ENCODE measurements around the gene ATG9A.
A peak's percentile ranks its signal among the peaks of the same experiment; 100 is the strongest.

The ATG9A gene

DNA sequence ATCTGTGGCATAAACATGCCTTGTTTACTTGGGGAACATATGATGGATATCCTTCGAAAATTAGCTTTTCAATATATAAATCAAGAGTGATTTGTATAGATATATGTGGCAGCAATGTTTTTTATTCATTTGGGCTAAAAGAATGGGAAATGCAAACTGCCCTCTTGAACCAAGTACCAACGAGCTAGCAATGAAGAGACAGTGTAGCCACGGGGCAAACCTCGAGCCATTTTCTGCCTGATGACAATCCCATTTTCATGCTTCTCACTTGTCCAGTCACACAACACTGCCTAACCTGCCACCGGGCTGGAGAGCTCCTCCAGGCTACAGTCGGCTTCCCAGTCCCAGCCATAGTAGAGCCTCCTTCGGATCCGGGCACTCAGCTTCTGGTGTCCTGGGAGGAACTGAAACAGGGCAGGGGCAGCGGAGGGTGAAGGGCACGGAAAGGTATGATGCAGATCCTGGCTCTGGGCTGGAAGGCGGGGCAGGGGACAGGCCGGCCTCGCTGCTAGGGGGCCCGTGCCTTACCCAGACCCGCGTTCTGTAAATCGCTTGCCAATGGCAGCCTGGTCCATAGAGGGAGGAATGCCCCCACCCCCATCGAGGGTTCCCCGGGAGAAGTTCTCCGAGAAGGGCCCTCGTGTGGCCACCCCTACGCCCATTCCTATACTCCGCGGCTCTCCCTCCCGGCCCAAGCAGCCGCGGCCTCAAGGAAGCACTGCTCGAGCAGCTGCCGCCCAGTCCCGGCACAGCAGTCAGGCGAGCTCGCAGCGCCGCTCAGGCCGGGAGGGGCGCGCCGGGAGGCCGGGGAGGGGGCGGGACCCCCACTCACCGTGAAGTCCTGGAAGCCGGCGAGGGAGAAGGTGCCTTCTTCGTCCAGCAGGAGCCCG lies 53.3 kb downstream of the ATG9A start:
- DNase-seq (ENCODE audit: low spot score): peak; percentile 66

DNA sequence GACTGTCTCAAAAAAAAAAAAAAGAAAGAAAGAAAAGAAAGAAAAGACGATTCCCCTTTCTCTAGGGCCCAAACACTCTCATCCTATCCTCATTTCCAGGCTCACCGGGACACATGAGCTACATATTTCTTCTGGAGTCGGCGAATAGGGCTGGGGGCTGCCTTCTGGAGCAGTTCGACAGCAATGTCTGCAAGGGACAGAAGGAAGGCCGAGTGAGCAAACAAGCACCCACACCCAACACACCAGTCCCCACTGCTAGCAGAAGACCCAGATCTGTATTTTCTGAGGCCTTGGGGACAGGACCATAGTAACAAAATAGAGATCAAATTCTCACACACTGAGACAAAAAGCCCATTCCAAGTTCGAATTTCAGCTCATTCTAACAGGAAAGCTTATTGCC lies 54.0 kb downstream of the ATG9A start:
- DNase-seq (ENCODE audit: low spot score): no peak

DNA sequence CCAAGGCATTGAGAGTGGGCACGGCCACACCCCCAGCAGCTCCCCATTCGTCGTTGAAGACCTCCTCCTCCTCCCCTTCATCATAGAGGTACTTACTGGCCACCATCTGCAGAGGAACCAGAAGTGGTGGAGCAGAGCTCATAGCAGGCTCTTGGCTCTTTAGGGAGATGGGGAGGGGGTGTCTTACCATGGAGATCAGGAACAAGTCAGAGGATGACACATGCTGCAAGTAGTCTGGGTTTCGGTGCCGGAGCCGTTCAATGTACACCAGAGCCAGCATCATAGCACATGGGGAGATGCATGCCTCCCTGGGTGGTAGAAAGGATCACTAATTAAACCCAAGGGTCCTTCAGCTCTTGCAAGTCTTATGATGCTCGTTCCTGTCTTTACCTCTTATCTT lies 54.6 kb downstream of the ATG9A start:
- no peak for DNase-seq (ENCODE audit: low spot score)

- DNase-seq (ENCODE audit: low spot score): no peak
Measured at GRCh38 chr2:219174146-219174545, 55.3 kb downstream of the ATG9A start.

- no peak for DNase-seq (ENCODE audit: low spot score)
Measured at GRCh38 chr2:219173176-219173575, 56.3 kb downstream of the ATG9A start.

DNA sequence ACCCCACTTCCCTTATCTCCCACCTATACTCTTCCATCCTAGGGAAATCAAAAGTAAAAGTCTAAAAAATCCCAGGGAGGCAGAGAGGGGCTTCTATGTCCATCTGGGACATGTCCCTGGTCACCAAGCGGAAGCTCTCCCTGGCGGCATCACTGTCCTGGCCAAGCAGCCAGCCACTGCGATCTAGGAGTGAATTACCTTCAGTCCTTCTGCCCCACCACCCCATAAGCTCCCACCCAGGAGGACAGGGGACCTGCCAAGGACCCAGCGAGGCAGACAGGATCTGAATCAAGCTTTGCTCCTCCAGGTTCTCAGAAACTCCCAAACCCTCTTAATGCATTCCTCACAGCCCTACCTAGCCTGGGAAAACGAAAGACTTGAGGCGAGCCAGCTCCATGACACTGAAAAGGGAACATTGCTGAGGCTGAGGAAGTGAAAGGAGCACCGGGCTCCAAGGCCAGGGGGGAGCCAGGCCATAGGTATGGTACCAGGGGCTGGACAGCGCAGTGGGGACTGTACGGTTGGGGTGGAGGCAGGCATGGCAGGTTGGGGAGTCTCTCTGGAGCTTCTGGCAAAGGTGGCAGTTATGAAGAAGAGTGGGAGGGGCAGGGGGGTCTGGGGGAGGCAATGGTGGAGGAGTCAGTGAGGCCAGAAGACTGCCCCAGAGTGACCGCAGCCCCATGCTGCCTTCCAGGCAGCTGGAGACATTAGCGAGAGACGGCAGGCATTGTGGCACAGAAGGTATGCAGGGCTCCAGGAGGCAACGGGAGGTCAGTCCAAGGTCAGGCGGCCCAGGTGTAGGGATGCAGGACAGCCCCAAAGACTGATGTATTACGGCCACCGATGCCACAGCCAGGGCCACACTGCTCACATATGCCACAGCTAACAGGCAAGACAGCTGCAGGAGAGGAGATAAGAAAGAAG lies 56.9 kb downstream of the ATG9A start:
- no peak for DNase-seq (ENCODE audit: low spot score)

GRCh38 chr2:219171231-219171651 lies 58.2 kb downstream of the ATG9A start:
- peak; percentile 82 for DNase-seq (ENCODE audit: low spot score)

- no peak for DNase-seq (ENCODE audit: low spot score)
Measured at GRCh38 chr2:219169930-219170654, 59.3 kb downstream of the ATG9A start, which contains the start of gene SLC23A3. Gene SLC23A3, minus strand, starts transcription at chr2:219170029. Its CDS starts 45 bp downstream, at chr2:219169984.

Data from GM03348 (cell line).